Measurements from ENCODE around the gene PAPPA. TPM values are rescaled to one million over a fixed set of nuclear protein-coding genes. Genes with fewer than 3 reads are reported as not detected.

PAPPA gene
- total RNA-seq, 1 experiment from 2014 or later, result 0.05 TPM

GRCh38 chr9:116233160-116233530 lies 79.6 kb downstream of the PAPPA start:
- Histone ChIP-seq H3K9me3 (ENCODE audit: control insufficient read depth in 1 of 2, insufficient read depth in 1 of 2, low read depth in 1 of 2, low read length in 2 of 2) (no peaks in the 10 kb centered on the region), H3K36me3 (ENCODE audit: control insufficient read depth in 1 of 2, insufficient read depth in 2 of 2, low read length in 2 of 2) (no peaks in the 10 kb centered on the region), H3K79me2 (ENCODE audit: insufficient read depth, low read length) (no peaks in the 10 kb centered on the region), H3K27me3 (ENCODE audit: insufficient read depth, low read length) (peaks cover 34% of the 10 kb centered on the region), H3K9ac (ENCODE audit: low read length) (no peak overlapping the region), H3K4me2 (ENCODE audit: low read length) (no peak overlapping the region), H3K4me3 (replicated peaks in 1 of 2; ENCODE audit: low read depth in 1 of 2, low read length in 2 of 2) (no peak overlapping the region), H3K4me1 (ENCODE audit: control insufficient read depth in 1 of 2, insufficient read depth in 2 of 2, low read length in 2 of 2) (no peaks in the 10 kb centered on the region), H4K20me1 (ENCODE audit: insufficient read depth) (no peaks in the 10 kb centered on the region), H2AFZ (ENCODE audit: low read depth, low read length, poor library complexity, severe bottlenecking) (no peak overlapping the region), H3K9me2 (ENCODE audit: insufficient read depth) (no peaks in the 10 kb centered on the region), H3K27ac (ENCODE audit: low read depth, low read length) (no peak overlapping the region)
- CTCF ChIA-PET, result no interaction called here
- TF ChIP-seq JUND (IDR thresholded peaks at IDR 0.05) (no peak), ZBTB33 (IDR thresholded peaks at IDR 0.05; ENCODE audit: extremely low read depth, insufficient replicate concordance, low read length) (no peak), REST (IDR thresholded peaks at IDR 0.05; ENCODE audit: low read depth) (no peak), SRF (IDR thresholded peaks at IDR 0.05; ENCODE audit: low read depth) (no peak), CEBPB (IDR thresholded peaks at IDR 0.05; ENCODE audit: low read depth) (no peak), POLR2AphosphoS5 (IDR thresholded peaks at IDR 0.05; ENCODE audit: low read depth, low read length) (no peak), EGR1 (IDR thresholded peaks at IDR 0.05; ENCODE audit: low read depth) (no peak), ZFX (IDR thresholded peaks at IDR 0.05) (no peak), POLR2A (IDR thresholded peaks at IDR 0.05; ENCODE audit: borderline replicate concordance, extremely low read depth, insufficient read depth, insufficient read length) (no peak), EZH2phosphoT487 (IDR thresholded peaks at IDR 0.05; ENCODE audit: borderline replicate concordance) (no peak), ZNF274 (IDR thresholded peaks at IDR 0.05; ENCODE audit: low read depth, low read length) (no peak), RAD21 (IDR thresholded peaks at IDR 0.05; ENCODE audit: low read depth) (no peak), SIN3A (IDR thresholded peaks at IDR 0.05; ENCODE audit: low read depth) (no peak), MAX (IDR thresholded peaks at IDR 0.05) (no peak), ATF3 (IDR thresholded peaks at IDR 0.05) (no peak), SP1 (IDR thresholded peaks at IDR 0.05; ENCODE audit: low read depth) (no peak), FOSL1 (IDR thresholded peaks at IDR 0.05; ENCODE audit: low read depth) (no peak), EZH2 (IDR thresholded peaks at IDR 0.05) (no peak), CBX3 (IDR thresholded peaks at IDR 0.05; ENCODE audit: low read depth) (no peak)
- POLR2A ChIA-PET, result no interaction called here
- DNase-seq (ENCODE audit: low read depth, low spot score), result no peak
- intact Hi-C loops (cut with micrococcal nuclease), result no loop called here
- no peak for ATAC-seq
- BruUV-seq (replicated peaks), result no TSS peak
- RAD21 ChIA-PET (ENCODE audit: low non-redundant PET in 1 of 2, low total read pairs in 2 of 2, uncharacterized antibody in 2 of 2, unreplicated experiment in 2 of 2), result no interaction called here
